Karpas-422 (cell line): ENCODE measurements around the gene C12orf75. TPM values are rescaled to one million over a fixed set of nuclear protein-coding genes. Genes with fewer than 3 reads are reported as not detected.

Experiments
- DNase-seq: peaks from one replicate; pipeline ENCODE4 v3.0.0-alpha.2; 2015
- H2AFZ ChIP-seq: fragments of 200-600 bp; sonication (generic); 2 replicates; pipeline ENCODE4 v1.6.1; 2014; ENCODE audit warnings: antibody characterized with exemption, low read length, mixed read lengths
- H3K27ac ChIP-seq: fragments of 200-600 bp; sonication (generic); 2 replicates; pipeline ENCODE4 v1.5.1; 2014; ENCODE audit warnings: mild to moderate bottlenecking, low read length, moderate library complexity
- H3K27me3 ChIP-seq: fragments of 200-600 bp; sonication (generic); 2 replicates; pipeline ENCODE4 v1.6.1; 2014; ENCODE audit warnings: low read length, mixed read lengths
- H3K36me3 ChIP-seq: fragments of 200-600 bp; sonication (generic); 2 replicates; pipeline ENCODE4 v1.6.1; 2014; ENCODE audit warnings: low read length, mixed read lengths; ENCODE audit not compliant: insufficient read depth
- H3K4me1 ChIP-seq: fragments of 200-600 bp; sonication (generic); 2 replicates; pipeline ENCODE4 v1.6.1; 2014; ENCODE audit warnings: mild to moderate bottlenecking, low read length, mixed read lengths
- H3K4me2 ChIP-seq: fragments of 200-600 bp; sonication (generic); 2 replicates; pipeline ENCODE4 v1.6.1; 2014; ENCODE audit warnings: low read length, low read depth, mild to moderate bottlenecking; ENCODE audit not compliant: poor library complexity, severe bottlenecking
- H3K4me3 ChIP-seq: fragments of 200-600 bp; sonication (generic); 2 replicates; pipeline ENCODE4 v1.5.1; 2014; ENCODE audit warnings: mild to moderate bottlenecking, antibody characterized with exemption, low read length, mixed read lengths
- H3K79me2 ChIP-seq: fragments of 200-600 bp; sonication (generic); 2 replicates; pipeline ENCODE4 v1.6.1; 2014; ENCODE audit warnings: mild to moderate bottlenecking, low read length, mixed read lengths
- H3K9ac ChIP-seq: fragments of 200-600 bp; sonication (generic); 2 replicates; pipeline ENCODE4 v1.6.0; 2014; ENCODE audit warnings: low read length
- H3K9me2 ChIP-seq: fragments of 200-600 bp; sonication (generic), shearing (Covaris generic); replicated peaks from 2 replicates; pipeline ENCODE4 v1.6.0; 2014; ENCODE audit warnings: mild to moderate bottlenecking, low read length, moderate library complexity; ENCODE audit not compliant: insufficient read depth
- H3K9me3 ChIP-seq: fragments of 300-700, 200-600 bp; sonication (generic); 2 replicates; pipeline ENCODE4 v1.6.1; 2014; ENCODE audit warnings: low read length, mixed read lengths
- H4K20me1 ChIP-seq: fragments of 200-600 bp; sonication (generic); 2 replicates; pipeline ENCODE4 v1.6.1; 2014; ENCODE audit warnings: mild to moderate bottlenecking, antibody characterized with exemption, low read length, low read depth; ENCODE audit not compliant: insufficient read depth
- total RNA-seq: library from RNA; depleted of rRNA; stranded (reverse); fragments of >200 nt; shearing (Covaris generic); gene quantifications from 2 replicates; pipeline ENCODE4 v1.2.3, GENCODE V29; 2014; ENCODE audit warnings: low replicate concordance

C12orf75 gene
- total RNA-seq, 1 experiment from 2014 or later, result 291 TPM

DNA sequence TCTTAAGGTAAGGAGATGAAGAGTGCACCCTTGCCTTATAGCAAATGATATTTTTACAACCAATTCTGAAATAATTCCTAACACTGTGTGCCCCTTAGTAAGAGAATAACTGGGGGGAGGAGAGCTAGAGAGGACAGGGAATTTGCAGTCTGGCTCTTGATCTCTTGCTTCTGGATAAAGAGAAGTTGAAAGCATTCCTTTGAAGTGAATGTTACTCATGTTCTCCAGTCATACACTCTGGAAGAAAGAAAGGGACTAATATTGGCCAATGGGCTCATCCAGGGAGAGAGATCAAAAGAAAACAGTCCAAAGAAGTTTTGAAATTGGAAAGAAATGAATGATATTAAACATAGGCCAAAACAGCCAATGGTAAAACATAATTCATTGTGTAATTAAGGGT, 25.3 kb downstream of the C12orf75 start:
- DNase-seq, result no peak
- Histone ChIP-seq H3K9me2 (no peaks in the 10 kb centered on the region), H4K20me1 (no peaks in the 10 kb centered on the region), H3K4me3 (no peak overlapping the region), H3K4me2 (peak overlapping the region; percentile 75), H2AFZ (no peak overlapping the region), H3K4me1 (peaks cover 93% of the 10 kb centered on the region), H3K79me2 (peaks cover 87% of the 10 kb centered on the region), H3K36me3 (peaks cover 9% of the 10 kb centered on the region), H3K9me3 (no peaks in the 10 kb centered on the region), H3K27me3 (no peaks in the 10 kb centered on the region), H3K9ac (peak overlapping the region; percentile 44), H3K27ac (peak overlapping the region; percentile 97)

DNA sequence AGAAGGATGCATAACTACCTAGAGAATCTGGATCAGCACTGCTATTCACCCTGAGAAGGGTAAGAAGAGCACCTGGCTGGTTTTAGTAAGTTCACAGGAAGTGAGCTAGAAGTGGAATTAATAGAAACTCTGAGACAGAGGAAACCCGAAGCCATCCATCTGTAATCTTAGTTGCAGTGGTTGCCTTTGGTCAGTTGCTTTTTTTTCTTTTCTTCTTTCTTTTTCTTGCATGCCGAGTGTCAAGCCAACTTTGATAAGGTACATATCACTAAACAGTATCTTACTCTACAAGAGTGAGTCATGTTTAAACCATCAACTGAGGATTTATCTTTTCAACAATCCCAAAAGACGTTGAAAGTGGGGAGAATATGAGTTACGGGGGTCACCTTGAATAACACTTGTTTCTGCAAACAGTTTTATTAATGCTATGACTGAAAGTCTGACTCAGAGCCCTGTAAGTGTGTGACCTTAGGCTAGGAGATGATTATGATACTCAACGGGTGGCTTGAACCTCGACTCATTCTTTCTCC, 26.7 kb downstream of the C12orf75 start:
- no peak overlapping the region for H2AFZ ChIP-seq
- peaks cover 78% of the 10 kb centered on the region for H3K4me1 ChIP-seq
- no peaks in the 10 kb centered on the region for H3K27me3 ChIP-seq
- peak overlapping the region; percentile 75 for H3K4me2 ChIP-seq
- peak overlapping the region; percentile 59 for H3K4me3 ChIP-seq
- peak; percentile 90 for DNase-seq
- peak overlapping the region; percentile 97 for H3K27ac ChIP-seq
- H3K9me2 ChIP-seq, result no peaks in the 10 kb centered on the region
- peaks cover 85% of the 10 kb centered on the region for H3K79me2 ChIP-seq
- H4K20me1 ChIP-seq, result no peaks in the 10 kb centered on the region
- peak overlapping the region; percentile 52 for H3K9ac ChIP-seq
- H3K9me3 ChIP-seq, result no peaks in the 10 kb centered on the region
- peaks cover 16% of the 10 kb centered on the region for H3K36me3 ChIP-seq

DNA sequence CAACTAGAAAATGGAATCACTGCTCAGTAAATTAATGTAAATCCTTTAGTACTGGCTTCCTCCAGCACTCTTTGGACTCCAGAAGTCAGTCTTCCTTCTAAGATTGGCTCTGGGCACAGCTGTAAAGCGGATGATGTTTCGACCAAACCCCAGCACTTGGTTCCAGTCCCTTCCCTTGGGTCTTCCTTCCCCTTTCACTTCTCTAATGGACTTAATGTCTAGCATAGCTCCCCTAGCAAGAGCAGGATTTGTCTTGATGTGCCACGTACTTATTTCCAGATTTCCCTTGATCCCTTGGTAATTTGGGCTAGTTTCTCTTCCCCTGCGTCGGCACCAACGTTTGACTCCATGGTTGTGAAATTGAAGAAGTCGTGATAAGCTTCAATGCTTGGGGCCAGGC, 28.3 kb downstream of the C12orf75 start:
- peaks cover 82% of the 10 kb centered on the region for H3K79me2 ChIP-seq
- H3K4me3 ChIP-seq, result peak overlapping the region; percentile 59
- DNase-seq, result peak; percentile 89
- no peaks in the 10 kb centered on the region for H3K9me3 ChIP-seq
- peaks cover 77% of the 10 kb centered on the region for H3K4me1 ChIP-seq
- peak overlapping the region; percentile 55 for H3K9ac ChIP-seq
- peak overlapping the region; percentile 75 for H3K4me2 ChIP-seq
- peaks cover 13% of the 10 kb centered on the region for H3K36me3 ChIP-seq
- H3K27me3 ChIP-seq, result no peaks in the 10 kb centered on the region
- no peak overlapping the region for H2AFZ ChIP-seq
- H4K20me1 ChIP-seq, result no peaks in the 10 kb centered on the region
- H3K9me2 ChIP-seq, result no peaks in the 10 kb centered on the region
- H3K27ac ChIP-seq, result peak overlapping the region; percentile 97

DNA sequence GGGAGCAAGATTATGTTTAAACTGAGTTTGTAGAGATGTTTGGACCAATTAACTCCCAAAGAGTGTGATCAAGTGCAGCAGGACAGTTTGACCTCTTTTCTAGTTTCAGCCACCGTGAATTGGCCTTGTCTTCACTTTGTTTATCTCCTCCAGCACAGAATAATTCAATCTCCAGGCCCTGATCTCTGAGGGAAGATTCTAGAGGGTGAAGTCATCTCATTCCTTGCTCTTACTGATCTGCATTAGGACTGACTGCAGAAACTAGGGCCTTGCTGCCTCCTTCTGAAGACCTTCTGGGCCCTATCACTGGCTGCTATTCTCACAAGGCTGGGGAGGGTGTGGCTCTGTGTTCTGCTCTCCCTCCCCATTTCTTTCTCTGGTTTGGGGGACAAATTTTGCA, 29.4 kb downstream of the C12orf75 start:
- H3K36me3 ChIP-seq, result peaks cover 17% of the 10 kb centered on the region
- no peak overlapping the region for H3K9ac ChIP-seq
- H3K27me3 ChIP-seq, result no peaks in the 10 kb centered on the region
- peak overlapping the region; percentile 75 for H3K4me2 ChIP-seq
- H3K4me1 ChIP-seq, result peaks cover 77% of the 10 kb centered on the region
- H3K9me2 ChIP-seq, result no peaks in the 10 kb centered on the region
- H3K4me3 ChIP-seq, result no peak overlapping the region
- no peak overlapping the region for H2AFZ ChIP-seq
- DNase-seq, result no peak
- no peaks in the 10 kb centered on the region for H4K20me1 ChIP-seq
- H3K9me3 ChIP-seq, result no peaks in the 10 kb centered on the region
- H3K27ac ChIP-seq, result peak overlapping the region; percentile 97
- H3K79me2 ChIP-seq, result peaks cover 81% of the 10 kb centered on the region

DNA sequence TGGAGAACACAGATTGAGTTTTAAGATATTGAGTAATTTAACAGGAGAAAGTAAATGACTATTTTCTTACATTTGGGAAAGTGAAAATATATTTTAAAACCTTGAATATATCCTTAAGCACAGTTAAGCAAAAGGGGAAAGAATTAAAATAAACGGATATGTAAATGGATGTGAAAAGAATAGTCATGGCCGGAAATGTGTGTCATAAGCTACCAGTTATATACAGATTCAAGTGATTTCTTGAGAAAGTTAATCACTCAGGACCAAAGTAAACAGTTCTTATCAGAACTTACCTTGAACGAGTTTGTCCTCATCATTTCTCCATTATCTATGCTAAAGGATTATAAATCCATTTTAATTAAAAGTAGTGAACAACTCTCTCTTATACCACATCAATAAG, 33.4 kb downstream of the C12orf75 start:
- Histone ChIP-seq H3K9ac (peak overlapping the region; percentile 5; the same call in 1 of the 2 replicates), H3K4me1 (peaks cover 46% of the 10 kb centered on the region), H3K79me2 (peaks cover 81% of the 10 kb centered on the region), H3K36me3 (peaks cover 47% of the 10 kb centered on the region), H3K9me3 (no peaks in the 10 kb centered on the region), H3K9me2 (no peaks in the 10 kb centered on the region), H3K27ac (peak overlapping the region; percentile 82), H3K4me3 (0 out of 2 replicates have a peak overlapping the region, but pooled peaks have one; percentile 16), H3K27me3 (no peaks in the 10 kb centered on the region), H4K20me1 (no peaks in the 10 kb centered on the region), H3K4me2 (peak overlapping the region; percentile 52), H2AFZ (no peak overlapping the region)
- DNase-seq, result peak; percentile 69

DNA sequence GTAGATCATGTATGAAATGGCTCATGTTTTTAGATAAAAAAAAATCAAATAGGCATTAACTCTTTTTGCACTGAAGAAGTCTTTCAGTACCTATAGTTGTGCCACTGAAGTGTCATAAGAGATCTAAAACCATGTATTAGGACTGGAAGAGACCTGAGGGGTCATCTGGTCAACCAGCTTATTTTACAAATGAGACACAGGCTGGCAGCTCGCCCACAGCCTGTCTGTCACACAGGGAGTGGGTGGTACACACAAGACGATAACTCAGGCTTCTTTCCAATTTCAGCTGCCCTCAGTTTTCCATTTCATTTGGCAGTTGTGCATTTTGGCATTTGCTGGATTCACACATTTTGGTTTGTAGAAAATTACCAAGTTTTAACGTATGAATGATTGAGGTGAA, 34.7 kb downstream of the C12orf75 start:
- no peak overlapping the region for H3K9ac ChIP-seq
- no peaks in the 10 kb centered on the region for H3K27me3 ChIP-seq
- H2AFZ ChIP-seq, result no peak overlapping the region
- H3K4me2 ChIP-seq, result no peak overlapping the region
- peaks cover 33% of the 10 kb centered on the region for H3K4me1 ChIP-seq
- peak overlapping the region; percentile 82 for H3K27ac ChIP-seq
- H4K20me1 ChIP-seq, result no peaks in the 10 kb centered on the region
- no peaks in the 10 kb centered on the region for H3K9me3 ChIP-seq
- H3K4me3 ChIP-seq, result no peak overlapping the region
- peaks cover 49% of the 10 kb centered on the region for H3K36me3 ChIP-seq
- peaks cover 68% of the 10 kb centered on the region for H3K79me2 ChIP-seq
- no peak for DNase-seq
- H3K9me2 ChIP-seq, result no peaks in the 10 kb centered on the region

DNA sequence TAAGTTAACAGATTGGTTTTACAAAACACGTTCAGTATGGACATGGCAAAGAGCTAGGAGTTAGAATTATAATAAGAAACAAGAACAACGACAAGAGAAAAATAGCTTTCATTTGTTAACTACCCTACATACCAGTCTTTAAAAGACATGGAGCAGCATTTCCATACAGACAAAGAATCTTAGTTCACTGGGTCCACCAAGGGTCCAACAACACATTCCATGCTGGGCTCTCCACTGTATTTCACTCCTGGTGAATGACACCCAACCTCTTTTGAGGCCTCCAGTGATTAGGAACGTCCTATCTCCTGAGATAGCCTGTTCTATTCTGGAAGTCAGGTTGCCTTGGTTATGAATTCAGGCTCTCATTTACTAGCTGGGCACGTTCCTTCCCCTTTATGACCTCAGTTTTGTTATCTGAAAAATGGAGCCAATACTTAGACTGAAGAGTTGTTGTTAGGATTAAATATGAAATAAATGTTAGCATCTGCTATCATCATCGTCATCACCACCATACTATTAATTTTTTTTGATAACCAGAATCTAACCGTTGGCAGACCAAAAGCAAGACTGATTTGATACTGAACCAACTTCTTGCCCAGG, 37.7 kb downstream of the C12orf75 start:
- no peak for DNase-seq
- H3K9me3 ChIP-seq, result no peaks in the 10 kb centered on the region
- H3K9ac ChIP-seq, result no peak overlapping the region
- H4K20me1 ChIP-seq, result no peaks in the 10 kb centered on the region
- H3K4me3 ChIP-seq, result no peak overlapping the region
- no peaks in the 10 kb centered on the region for H3K9me2 ChIP-seq
- no peak overlapping the region for H3K4me2 ChIP-seq
- H3K79me2 ChIP-seq, result peaks cover 48% of the 10 kb centered on the region
- H2AFZ ChIP-seq, result no peak overlapping the region
- no peaks in the 10 kb centered on the region for H3K27me3 ChIP-seq
- H3K36me3 ChIP-seq, result peaks cover 56% of the 10 kb centered on the region
- peaks cover 35% of the 10 kb centered on the region for H3K4me1 ChIP-seq
- 0 out of 2 replicates have a peak overlapping the region, but pooled peaks have one; percentile 41 for H3K27ac ChIP-seq

DNA sequence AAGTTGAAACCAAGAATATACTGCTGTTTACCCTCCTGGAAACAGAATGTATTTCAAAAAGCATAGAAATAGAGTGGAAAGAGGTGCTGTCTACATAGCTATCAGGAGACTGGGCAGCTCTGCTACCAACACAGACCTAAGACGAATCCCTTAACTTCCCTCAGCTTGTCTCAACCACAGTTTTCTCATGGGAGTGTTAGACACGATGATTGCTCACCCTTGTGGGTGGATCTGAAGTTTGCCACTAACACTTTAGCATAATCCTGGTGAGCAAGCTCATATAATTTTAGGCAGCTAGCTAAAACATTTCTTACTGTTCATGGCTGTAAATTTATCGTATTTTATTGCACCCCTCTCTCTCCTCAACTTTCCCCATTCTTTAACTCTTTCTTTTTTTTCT, 38.5 kb downstream of the C12orf75 start:
- Histone ChIP-seq H3K27me3 (no peaks in the 10 kb centered on the region), H3K9me3 (no peaks in the 10 kb centered on the region), H3K4me1 (peaks cover 26% of the 10 kb centered on the region), H3K9me2 (no peaks in the 10 kb centered on the region), H3K4me3 (no peak overlapping the region), H2AFZ (no peak overlapping the region), H3K36me3 (peaks cover 59% of the 10 kb centered on the region), H3K27ac (no peak overlapping the region), H4K20me1 (no peaks in the 10 kb centered on the region), H3K79me2 (peaks cover 41% of the 10 kb centered on the region), H3K4me2 (no peak overlapping the region), H3K9ac (no peak overlapping the region)
- no peak for DNase-seq
